GM23338 (cell line): ENCODE measurements around the gene DNAJA1.

ENCODE experiments used
- CTCF ChIP-seq, 2 experiments: fragments of 200-600 bp in 1 of 2; sonication (generic) in 1 of 2; conservative IDR thresholded peaks; 2 replicates each; pipeline versions ENCODE4 v1.5.1 to v1.6.1; 2016 to 2017; ENCODE audit warnings: antibody characterized with exemption in 2 of 2, low read depth in 2 of 2, mild to moderate bottlenecking in 2 of 2, moderate library complexity in 1 of 2
- EZH2 ChIP-seq: fragments of 200-600 bp; sonication (generic); IDR thresholded peaks from one replicate; pipeline ENCODE4 v1.8.0; 2017; ENCODE audit warnings: antibody characterized with exemption, mild to moderate bottlenecking, low read depth; ENCODE audit not compliant: unreplicated experiment
- EZH2phosphoT487 ChIP-seq: fragments of 200-600 bp; sonication (generic); IDR thresholded peaks from one replicate; pipeline ENCODE4 v1.8.1; 2018; ENCODE audit warnings: antibody characterized with exemption; ENCODE audit not compliant: unreplicated experiment
- POLR2AphosphoS5 ChIP-seq: IDR thresholded peaks from 2 replicates; pipeline ENCODE4 v1.6.1; 2016; ENCODE audit warnings: antibody characterized with exemption, low read depth
- REST ChIP-seq: IDR thresholded peaks from one replicate; pipeline ENCODE4 v1.6.1; 2018; ENCODE audit warnings: antibody characterized with exemption; ENCODE audit not compliant: unreplicated experiment
- ZNF331 ChIP-seq: fragments of 250-450 bp; sonication (Bioruptor Pico); IDR thresholded peaks from 2 replicates; pipeline ENCODE4 v1.5.0; 2020; ENCODE audit warnings: low read depth, mild to moderate bottlenecking, moderate library complexity

DNA sequence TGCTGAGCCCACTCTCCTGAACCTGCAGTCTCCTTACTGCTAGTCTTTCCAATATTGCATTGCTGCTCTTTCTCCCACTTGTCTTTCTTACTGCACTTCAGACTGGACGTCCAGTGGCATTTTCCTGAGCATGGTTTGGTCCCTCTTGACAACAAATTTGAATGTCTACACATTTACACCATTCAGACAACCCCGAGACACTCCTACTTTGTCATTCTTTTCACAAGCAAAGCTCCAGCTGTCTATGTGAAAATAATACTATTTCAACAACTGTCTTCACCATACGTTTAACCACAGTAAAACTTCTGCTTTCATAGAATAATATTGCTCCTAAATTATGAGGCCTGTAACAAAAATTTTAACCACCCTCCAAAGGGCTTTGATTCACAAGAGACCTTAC lies 13.2 kb upstream of the DNAJA1 start:
- TF ChIP-seq CTCF (conservative IDR thresholded peaks at IDR 0.05; ENCODE audit: low read depth in 2 of 2) (no peak), REST (no peak), EZH2 (no peak), POLR2AphosphoS5 (no peak), ZNF331 (CRISPR knock-in tag) (no peak), EZH2phosphoT487 (no peak)
